GOT3 (cell line): ENCODE measurements around the gene CRIP1.

Experiments used
- DNase-seq: peaks from one replicate; lab custom pipeline; 2025; ENCODE audit warnings: mixed read lengths; lab: John Stamatoyannopoulos, UW

CRIP1 gene

DNA sequence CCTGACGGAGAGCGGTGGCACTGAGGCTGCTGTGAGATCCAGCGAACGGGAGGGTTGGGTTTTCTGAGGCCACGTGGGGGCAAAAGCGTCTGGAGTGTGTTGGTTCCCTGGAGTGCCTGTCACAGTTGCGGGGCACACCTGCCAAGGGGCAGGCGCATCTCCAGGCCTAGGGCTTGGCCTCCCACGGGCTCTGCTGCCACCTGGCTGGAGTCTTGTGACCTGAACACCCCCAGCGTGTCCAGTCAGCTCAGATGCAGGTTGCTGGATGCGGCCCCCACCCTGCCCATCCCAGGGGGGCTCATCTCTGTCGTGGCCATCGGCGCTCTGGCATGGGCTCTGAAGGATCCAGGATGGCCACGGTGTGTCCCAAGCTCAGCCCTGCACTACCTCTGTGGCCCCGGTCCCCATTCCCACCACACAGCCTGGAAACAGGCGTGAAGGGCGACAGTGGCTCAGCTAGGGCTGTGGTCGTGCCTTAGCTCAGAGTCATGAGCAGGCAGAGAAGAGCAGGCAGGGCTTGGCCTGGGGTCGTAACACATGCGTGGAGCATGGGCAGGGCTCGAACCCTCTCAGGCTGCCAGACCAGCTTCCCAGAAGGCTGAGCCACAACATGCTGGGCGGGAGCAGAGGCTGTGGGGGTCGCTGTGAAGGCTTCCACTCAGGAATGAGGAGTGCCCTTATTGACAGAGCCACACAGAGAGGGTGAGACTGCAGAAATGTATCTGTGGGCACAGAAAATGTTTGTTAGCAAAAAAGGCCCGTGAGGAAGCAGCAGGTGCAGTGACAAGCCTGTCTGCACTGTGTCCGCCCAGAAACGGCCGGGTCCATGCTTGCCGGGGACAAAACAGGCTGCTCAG is 35.6 kb upstream of the CRIP1 start:
- no peak for DNase-seq

DNA sequence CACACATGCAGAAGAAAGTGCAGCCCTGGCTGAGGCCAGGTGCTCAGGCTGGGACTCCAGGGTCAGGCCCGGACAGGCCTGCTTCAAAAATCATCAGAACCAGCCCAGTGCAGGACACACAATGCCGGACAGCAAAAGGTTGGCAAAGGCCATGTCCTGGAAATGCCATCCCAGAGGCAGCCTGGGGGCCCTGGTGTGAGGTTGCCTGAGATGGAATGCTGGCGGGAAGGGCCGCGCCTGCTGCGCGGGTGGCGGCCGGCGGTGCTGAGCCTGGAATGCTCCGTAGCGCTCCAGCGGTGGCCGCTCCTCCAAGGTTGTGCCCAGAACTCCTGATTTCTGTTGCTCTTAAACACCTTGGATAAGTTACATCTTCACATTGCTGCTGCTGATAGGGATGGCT is 33.7 kb upstream of the CRIP1 start:
- no peak for DNase-seq

DNA sequence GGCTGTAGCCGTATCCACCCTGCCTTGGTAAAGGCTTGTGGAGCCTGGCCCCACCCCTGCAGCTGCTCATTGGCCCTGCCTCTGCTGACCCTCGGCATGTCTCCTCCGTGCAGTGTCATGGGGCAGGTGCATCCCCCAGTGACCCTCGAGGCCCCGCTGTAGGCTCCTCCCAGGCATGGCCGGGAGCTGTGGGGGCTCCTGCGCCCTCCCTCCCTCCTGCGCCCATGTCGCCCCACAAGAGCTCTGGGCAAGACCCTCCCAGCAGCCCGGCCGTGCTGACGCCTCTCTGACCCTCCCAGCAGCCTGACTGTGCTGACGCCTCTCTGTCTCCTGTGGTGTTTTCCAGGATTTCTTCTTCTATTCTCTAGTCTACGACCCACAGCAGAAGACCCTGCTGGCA is 32.8 kb upstream of the CRIP1 start:
- no peak for DNase-seq

DNA sequence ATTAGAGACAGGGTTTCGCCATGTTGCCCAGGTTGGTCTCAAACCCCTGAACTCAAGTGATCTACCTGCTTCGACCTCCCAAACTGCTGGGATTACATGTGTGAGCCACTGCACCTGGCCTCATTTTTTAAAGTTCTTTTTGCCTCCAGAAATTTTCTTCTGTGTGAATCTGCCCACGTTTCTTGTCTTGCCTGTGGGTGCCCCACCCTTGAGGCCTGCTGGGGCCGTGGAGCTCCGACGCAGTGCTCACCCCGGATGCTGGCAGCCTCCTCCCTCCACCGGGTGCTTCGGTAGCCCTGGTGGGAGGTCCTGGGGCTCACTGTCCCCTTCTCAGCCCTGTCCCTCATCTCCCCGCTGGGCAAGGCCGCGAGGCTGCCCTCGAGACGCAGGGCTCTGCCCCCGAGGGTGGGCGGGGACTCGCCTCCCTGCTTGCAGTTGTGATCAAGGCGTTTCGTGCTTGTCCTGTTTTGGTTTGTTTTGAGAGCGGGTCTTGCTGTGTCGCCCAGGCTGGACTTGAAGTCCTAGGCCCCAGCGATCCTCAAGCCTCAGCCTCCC is 31.5 kb upstream of the CRIP1 start:
- no peak for DNase-seq

DNA sequence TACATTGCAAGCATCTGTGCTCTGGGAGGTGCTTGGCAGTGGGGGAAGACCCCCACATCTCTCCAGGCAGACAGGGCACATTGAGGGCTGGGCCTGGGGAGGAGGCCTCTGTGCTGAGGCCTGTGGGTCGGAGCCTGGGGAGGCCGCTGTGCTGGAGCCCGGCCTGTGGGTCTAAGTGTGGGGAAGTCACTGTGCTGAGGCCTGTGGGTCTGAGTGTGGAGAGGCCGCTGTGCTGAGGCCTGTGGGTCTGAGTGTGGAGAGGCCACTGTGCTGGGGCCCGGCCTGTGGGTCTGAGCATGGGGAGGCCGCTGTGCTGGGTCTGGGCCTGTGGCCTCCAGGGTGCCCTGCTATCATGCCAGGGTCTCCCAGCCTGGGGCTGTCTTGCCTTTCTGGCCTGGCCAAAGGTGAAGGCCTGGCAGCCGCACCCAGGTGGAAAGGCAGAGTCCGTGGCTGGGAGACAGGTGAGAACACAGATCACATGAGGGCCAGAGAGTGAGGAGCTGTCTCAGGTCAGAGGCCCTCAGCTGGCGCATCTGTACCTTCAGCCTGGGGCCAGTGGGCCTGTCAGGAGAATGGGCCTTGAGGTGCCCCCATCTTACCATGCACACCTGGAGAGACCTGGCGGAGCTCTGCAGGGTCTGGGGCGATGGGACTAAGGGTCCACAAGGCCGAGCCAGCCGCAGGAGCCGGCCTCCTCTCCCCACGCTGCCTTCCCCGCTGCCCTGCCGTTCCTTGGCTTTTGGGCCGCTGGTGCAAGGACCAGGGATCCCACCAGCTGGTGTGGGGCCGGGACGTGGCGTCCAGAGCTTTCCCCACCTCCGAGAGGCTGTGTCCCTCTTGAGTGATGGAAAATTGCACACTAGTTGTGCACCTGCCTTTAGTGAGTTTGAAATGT is 30.7 kb upstream of the CRIP1 start:
- DNase-seq: no peak

DNA sequence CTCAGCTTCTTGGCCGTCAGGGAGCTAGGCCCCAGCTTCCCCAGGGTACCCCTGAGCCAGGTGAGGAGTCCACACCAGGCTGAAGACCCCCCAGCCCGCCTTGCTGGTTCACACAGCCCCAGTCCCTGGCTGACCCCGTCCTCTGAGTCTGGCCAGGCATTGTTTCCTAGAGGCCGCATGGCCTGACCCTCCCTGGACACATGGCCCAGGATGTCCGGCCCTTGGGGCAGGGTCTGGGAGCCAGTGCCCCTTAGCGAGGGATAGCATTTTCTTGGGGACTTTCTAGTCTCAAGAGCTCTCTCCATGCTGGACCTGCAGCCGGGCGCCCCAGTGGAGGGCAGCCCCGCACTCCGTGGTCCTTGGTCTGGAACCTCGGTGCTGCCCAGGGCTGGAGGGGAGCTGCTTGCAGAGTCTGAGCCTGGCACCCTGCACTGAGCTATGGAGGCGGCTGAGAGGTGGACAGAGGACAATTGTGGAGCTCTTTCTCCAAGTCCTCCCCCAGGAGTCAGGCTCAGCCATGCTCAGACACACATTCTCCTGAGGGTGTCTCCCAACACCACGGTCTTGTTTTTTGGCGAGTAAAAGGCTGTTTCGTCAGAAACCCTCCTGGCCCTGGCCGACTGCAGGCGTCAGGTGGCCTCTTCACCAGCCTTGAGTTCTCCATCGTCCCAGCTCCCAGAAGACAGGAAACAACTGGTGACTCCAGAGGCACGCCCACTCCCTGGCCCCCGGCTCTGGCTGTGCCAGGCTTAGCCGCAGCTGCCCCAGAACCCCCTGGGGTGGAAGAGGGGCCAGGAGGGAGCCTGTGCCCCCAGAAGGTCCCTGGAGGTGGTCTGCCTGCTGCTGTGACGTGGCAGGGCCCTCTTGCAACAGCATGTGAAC is 29.7 kb upstream of the CRIP1 start:
- no peak for DNase-seq

DNA sequence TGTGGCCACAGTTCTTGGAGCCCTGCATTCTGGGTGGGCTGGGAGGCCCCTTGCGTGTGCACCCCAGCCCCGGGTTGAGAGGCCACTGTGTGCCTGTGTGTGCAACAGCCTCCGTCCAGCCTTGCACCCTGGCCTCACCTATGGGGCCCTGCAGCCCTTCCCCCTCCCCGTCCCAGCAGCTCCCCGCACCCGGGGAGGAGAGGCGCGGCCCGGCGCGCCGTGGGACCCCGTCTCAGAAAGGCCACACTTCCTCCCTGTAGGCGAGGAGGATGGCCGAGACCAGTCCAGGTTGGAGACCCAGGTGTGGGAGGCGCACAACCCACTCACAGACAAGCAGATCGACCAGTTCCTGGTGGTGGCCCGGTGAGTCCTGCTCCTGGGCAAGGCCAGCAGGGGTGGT is 28.7 kb upstream of the CRIP1 start:
- no peak for DNase-seq

DNA sequence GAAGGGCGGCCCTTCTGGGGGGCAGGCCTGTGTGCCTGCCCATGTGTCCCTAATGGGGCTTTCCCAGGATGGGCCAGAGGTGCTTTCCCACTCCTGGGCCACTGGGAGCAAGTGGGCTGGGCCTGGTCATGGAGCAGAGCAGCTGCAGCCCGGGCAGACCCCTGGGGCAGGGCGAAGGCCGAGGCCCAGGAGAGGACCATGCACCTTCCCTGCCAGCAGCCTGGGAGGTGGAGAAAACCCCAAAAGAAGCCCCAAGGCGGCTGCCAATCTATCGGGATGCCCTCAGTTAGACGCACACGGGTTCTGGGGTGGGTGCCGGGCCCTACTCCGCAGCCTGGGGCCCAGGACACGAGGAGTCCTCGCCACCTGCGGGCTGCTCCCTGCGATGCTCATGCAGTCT is 28.1 kb upstream of the CRIP1 start:
- DNase-seq: no peak

DNA sequence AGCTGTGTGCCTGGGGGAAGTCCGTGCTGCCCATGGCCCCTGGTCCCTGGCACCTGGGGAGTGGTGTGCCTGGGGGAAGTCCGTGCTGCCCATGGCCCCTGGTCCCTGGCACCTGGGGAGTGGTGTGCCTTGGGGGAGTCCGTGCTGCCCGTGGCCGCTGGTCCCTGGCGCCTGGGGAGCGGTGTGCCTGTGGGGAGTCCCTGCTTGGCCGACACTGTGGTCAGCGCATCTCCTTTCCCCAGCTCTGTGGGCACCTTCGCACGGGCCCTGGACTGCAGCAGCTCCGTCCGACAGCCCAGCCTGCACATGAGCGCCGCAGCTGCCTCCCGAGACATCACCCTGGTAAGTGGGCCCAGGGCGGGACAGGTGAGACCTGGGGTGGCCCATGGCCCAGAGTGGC is 26.6 kb upstream of the CRIP1 start:
- DNase-seq: no peak

DNA sequence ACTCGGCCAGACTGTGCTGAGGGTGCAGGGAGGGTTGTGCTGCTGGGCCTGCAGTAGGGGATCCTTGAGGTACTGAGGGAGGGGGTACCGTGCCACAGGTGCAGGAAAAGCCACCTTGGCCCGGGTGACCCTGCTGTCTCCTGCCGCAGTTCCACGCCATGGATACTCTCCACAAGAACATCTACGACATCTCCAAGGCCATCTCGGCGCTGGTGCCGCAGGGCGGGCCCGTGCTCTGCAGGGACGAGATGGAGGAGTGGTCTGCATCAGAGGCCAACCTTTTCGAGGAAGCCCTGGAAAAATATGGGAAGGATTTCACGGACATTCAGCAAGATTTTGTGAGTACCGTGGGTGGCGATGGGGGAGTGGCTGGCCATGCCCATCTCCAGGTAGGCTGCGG is 26.1 kb upstream of the CRIP1 start:
- DNase-seq: no peak

DNA sequence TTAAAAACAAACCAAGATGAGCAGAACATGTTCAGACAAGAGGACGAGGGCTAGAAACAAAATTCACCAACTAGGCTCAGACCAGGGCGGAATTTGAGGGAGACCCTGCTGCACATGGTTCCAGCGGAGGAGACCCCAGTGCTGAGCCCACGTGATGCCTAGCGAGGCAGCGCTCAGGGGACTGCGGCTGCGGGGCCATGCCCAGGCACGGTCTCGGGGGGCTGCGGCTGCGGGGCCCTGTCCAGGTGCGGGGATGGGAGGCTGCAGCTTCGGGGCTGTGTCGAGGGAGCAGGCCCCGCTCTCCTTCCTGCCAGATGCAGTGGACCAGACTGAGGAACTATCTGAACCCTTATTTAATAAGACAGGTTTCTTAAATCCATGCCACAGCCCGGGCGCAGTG is 24.8 kb upstream of the CRIP1 start:
- DNase-seq: no peak

DNA sequence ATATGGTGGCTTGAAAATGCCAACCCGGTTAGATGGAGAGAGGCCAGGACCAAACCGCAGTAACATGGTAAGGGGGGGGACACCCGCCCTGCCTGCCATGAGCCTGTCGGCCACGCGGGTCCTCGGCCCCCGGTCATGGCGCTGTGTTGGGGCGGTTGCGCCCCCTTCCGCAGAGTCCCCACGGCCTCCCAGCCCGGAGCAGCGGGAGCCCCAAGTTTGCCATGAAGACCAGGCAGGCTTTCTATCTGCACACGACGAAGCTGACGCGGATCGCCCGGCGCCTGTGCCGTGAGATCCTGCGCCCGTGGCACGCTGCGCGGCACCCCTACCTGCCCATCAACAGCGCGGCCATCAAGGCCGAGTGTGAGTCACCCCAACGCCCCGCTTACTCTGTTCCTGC is 22.2 kb upstream of the CRIP1 start:
- no peak for DNase-seq

DNA sequence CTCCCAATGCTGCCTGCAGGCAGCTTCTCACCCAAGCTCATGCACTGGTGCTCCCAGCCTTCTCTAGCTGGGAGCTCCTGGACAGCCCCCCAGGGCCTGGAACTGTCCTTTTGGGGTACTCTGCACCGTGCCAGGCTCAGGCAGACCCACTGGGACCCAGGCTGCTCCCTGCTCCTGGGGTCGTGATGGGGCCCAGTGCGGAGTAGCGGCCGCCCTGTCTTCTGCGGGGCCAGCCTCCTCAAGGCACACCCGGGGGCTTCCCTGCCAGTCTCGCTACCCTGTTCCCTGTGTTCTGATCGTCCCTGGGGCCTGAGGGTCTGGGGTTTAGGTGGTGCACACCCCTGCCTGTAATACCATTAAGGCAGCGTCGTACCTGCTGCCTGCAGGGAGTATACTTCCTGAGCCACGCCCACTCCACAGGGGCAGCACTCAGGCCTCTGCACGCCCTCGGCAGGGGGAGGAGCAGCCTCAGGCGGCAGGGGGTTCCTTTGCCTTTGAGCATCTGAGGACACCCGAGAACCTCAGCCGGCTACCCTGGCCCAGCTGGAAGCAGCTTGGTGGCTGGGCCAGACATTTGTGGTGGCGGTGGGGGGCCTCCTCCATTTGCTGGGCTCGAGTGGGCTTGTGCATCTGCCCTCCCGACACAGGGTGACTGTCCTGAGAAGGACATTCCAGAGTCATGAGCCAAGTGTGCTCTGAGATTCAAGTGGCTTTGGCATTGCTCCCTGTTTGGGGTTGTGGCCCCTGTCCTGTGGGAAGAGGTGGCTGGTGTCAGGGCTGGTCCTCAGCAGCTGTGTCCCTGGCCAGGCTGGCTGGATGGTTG is 21.3 kb upstream of the CRIP1 start:
- no peak for DNase-seq

DNA sequence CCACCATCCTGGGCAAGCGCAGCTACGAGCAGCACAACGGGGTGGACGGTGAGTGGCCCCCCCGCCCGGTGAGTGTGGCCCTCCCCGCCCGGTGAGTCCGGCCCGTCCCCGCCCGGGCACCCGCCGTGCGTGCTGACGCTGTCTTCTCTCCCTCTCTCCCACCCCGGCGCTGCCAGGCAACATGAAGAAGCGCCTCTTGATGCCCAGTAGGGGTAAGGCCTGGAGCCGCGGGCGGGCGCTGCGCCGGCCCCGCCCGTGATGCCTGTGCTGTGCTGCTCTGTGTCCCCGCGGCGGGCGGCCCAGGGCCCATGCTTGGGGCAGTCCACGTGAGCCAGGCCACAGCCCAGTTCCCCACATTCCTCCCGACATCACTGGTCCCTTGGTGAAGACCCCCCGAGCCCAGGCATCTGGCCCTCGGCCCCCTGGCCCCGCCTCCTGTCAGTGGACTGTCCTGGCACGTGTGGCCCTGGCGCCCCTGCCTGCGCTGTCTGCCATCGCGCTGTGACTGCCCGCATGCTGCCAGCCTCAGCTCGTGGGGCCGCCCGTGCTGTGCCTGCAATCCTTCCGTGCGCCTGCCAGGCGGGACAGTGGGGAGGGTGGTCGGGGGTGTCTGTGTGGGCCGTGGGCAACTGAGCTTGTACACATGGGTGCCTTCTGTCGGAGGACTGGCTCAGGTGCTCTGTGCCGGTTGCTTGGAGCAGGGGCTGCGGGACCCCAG is 20.0 kb upstream of the CRIP1 start:
- DNase-seq: no peak

DNA sequence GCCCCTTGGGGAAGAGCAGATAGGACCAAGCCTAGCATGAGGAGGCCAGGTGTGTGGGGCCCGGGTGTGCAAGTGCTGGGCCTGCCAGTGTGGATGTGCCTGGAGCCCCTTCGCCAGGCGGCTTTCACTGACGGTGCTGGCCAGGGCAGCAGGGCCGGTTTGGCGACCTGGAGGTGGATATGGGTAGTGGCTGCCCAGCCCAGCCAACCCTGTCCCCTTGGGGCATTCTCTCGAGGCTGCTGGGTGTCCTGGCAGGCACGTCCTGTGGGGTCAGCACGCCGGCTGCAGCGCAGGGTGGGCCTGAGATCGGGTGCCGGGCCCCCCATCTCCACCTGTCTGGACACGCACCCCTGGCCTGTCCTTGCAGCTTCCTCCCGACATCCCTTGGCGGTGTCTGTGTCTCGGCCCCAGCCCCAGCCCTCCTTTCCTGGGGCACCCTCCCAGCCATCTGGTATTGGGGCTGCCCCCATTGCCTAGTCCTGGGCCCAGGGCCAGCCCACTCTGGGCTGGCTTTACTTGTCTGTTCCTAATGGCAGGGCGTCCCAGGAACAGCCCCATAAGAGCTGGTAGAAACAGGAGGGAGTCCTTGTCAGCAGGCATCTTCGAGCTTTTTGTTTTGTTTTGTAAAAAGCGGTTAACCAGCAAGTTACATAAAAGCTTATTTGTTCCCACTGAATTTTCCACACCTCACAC is 19.3 kb upstream of the CRIP1 start:
- no peak for DNase-seq

DNA sequence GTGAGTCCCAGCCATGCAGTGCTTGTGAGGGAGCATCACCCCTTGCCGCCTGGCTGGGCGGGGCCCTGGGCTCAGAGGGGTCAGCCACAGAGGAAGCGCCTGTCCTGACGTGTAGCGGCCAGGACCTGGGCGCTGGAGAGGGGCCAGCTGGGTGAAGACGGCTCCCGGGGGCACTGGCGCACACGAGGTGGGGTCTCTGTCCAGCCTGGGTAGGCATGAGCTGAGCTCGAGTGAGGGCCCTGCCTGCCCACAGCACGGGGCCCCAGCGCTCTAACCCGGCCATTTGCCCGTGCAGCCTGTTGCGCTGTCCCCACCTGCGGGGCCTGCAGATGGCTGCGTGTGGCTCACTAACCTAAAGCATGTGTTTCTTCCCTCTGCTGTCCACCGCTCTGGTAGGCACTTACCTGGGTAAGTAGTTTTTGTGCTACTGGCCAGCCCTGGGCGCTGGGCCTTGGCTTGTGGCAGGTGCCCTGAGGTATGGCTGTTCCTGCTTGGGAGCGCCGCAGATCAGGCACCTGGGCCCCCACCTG is 18.7 kb upstream of the CRIP1 start:
- DNase-seq: no peak

DNA sequence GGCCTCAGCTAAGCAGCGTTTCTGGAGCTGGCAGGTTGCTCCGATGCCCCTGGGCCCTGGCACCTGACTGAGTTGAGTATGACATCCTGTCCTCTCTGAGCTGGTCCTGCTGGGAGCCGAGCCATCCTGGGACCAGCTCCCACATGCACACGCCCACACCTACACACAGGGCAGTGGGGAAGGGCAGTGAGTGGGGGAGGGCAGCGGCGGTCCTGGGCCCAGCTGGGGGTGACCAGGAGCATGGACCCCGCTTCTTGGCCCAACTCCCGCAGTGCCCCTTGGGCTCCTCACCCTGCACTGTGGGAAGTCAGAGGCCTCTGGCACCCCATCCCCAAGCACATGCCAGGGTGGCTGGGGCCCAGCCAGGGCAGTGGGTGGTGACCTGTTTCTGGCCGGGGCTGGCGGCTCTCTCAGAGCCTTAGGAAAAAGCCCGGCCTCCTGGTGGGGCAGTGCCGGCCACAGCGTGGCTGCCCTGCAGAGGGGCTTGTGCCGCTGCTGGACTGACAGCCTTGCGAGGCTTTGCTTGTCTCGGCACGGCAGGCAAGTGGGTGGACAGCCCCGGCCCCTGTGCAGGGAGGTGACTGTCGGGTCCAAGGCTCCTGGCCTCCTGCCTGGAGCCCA is 18.0 kb upstream of the CRIP1 start:
- DNase-seq: no peak

DNA sequence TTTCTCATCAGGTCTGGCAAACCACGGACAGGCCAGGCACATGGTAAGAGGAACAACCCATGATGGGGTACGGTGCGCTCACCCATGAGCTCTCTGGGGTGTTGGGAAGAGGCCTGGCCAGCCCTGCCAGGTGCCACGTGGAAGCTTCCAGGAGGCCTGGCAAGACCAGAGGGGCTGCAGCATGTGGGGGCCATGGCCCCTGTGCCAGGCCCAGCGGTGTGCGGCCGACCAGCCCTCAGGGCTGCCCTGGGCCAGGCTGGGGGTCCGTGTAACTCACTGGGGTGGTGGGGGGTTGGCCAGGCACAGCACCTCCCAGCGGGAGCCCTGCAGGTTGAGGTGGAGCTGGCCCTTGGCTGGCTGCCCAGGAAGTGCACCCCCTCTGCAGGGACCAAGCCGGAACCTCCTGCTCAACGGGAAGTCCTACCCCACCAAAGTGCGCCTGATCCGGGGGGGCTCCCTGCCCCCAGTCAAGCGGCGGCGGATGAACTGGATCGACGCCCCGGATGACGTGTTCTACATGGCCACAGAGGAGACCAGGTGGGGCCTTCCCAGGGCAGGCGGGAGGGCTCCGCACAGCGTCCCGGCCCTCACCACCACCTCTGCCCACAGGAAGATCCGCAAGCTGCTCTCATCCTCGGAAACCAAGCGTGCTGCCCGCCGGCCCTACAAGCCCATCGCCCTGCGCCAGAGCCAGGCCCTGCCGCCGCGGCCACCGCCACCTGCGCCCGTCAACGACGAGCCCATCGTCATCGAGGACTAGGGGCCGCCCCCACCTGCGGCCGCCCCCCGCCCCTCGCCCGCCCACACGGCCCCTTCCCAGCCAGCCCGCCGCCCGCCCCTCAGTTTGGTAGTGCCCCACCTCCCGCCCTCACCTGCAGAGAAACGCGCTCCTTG is 17.0 kb upstream of the CRIP1 start:
- no peak for DNase-seq
